ENCODE results near the gene POP4.
"Not testable (repeated sequence)": the region's sequence is repeated elsewhere in the genome, so short reads cannot be mapped to it uniquely, and the experiment has no call there.

POP4 gene

DNA sequence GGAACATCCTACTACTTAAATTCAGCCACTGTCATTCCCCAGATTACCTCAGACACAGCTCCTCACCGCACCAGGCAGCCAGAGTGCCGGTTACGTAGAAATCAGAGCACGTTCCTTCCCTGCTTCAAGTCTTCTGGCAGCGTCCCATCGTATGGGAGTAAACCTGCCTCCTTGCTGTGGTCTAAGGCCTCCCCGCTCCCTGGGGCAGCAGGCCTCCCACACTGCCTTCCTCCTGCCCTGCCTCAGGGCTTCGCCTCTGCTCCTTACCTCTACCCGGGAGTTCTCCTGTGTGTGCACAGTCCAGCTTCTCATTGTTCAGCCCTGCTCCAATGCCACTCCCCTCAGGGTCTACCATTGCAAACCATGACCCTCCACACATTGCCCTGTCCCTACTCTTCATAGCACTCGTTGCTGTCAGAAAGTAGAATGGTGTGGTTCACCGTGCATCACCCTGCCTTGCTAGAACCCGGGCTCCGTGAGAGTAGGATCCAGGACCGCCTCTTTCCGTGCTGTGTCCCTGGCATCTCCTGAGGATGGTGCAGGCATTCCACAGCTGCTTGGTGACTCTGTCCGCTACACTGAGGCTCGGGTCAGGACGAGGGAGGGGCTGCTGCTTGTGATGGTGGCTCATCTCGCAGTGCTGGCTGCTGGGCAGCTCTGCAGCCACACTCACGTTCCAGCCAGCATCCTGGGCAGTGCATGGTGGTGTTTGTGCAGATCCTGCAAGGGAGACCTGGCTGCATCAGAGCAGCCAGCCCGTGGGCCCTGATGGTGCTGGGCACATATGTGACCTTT, 6.9 kb downstream of the POP4 start:
- DNase-seq = no peak

DNA sequence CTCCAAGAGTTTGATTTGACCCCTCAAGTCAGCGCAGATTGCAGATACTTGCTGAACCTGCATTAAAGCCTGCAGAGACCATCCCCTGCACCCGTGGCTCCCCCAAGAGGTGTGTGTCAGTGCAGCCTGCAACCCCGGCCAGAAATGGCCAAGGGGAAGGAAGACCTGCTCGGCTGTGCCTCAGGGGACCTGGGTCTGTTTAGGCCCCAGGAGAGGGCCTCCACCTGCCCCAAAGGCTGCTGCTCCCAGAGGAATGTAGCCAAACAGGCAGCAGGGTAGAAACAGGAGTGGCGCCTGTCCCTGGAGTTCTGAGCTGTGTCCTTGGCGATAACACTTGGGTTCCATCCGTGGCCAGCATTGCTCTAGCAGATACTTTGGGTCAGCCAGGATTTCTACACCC, 8.0 kb downstream of the POP4 start:
- no peak for DNase-seq

DNA sequence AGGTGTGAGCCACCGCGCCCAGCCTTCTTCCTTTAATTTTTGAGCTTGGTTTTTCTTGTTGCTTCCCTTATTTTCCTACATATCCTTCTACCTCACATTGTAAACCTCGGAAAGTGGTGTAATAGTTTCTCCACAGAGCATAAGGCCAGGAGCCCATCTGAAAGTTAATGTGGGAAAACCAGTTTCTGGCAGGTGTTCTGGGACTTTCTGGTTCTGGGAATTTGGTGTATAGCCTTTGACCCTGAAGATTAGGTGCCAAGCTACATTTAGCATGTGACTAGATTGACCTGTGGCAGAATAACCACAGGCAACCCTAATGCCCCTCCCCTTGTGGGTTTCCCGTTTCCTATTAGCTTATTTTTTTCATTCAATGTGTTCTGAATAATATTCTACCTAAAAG, 8.7 kb downstream of the POP4 start:
- no peak for DNase-seq

DNA sequence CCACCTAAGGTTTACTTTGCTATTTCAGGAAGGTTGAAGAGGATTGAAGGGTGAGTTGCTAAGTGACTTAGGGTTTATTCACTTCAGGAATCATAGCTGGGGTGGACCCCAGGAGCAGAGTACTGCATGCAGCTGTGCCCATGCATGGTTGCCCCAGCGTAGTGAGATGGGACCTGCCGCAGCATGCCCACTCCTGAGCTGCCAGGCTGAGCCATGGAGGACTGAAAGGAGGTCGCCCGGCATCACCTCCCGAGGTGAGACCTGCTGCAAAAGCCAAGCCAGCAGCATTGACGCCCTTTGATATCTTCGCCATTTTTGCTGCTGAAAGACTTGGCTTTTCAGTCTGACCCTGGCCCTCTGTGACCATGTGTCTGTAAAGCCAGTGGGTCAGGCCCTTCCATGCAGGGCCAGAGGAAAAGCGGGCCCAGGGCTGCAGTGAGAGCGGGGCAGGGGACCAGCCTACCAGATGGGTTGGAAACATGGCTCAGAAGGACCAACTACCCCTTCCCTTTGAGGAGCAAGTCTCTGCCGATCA, 9.9 kb downstream of the POP4 start:
- DNase-seq = no peak

DNA sequence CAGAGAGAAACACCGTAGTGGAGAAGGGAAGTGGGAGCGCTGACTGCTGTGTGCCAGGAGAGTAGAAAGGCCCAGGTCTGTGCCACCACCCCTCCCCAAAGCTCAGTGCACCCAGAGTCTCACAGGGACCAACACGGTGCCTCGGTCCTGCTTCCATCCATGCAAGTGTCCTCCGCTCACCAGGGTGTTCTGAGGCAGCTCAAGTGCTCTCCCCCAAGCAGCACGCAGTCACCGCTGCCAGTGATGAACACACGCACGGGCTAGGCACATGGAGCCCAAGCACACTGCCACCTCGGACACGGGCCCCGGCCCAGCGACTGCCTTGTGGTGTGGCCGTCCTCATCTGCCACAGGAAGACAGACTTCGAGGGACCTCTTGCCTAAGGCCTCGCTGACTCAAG, 10.5 kb downstream of the POP4 start:
- no peak for DNase-seq

- no peak for DNase-seq
These were observed 11.5 kb downstream of the POP4 start for GRCh38 chr19:29617366-29618266.

GRCh38 chr19:29618434-29618833, 12.4 kb downstream of the POP4 start:
- no peak for DNase-seq

GRCh38 chr19:29618871-29619270, 12.8 kb downstream of the POP4 start:
- DNase-seq = no peak

DNA sequence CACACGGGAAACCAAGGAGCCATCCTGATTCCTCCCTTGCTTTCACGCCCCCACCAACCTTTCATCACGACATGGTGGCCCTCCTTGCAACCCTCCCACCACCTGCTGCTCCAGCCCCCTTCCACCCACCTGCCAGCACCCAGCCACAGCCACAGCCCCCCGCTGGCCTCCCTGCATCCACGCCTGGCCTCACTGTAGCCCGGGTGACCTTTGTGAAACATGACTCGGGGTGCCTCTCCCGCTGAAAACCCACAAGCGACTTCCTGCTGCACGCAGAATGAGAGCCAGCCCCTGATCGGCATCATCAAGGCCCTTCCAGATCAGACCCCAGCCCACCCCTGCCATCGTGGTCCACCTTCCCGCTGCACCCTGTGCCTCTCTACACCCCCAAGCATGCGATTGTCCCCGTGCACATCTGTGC, 14.9 kb downstream of the POP4 start:
- DNase-seq = no peak

- DNase-seq = peak; percentile 11
These were observed 16.3 kb downstream of the POP4 start for GRCh38 chr19:29622166-29623070.

GRCh38 chr19:29623726-29624488, 17.8 kb downstream of the POP4 start:
- peak; percentile 7 for DNase-seq

- DNase-seq = no peak
These were observed 18.6 kb downstream of the POP4 start for GRCh38 chr19:29624489-29625185.

GRCh38 chr19:29625186-29625651, 19.1 kb downstream of the POP4 start:
- no peak for DNase-seq

- DNase-seq = no peak
These were observed 20.3 kb downstream of the POP4 start for GRCh38 chr19:29626386-29626785.

- not testable (repeated sequence) for DNase-seq
These were observed 20.7 kb downstream of the POP4 start for GRCh38 chr19:29626832-29627231.

- no peak for DNase-seq
These were observed 22.7 kb downstream of the POP4 start for GRCh38 chr19:29628661-29629385.

DNA sequence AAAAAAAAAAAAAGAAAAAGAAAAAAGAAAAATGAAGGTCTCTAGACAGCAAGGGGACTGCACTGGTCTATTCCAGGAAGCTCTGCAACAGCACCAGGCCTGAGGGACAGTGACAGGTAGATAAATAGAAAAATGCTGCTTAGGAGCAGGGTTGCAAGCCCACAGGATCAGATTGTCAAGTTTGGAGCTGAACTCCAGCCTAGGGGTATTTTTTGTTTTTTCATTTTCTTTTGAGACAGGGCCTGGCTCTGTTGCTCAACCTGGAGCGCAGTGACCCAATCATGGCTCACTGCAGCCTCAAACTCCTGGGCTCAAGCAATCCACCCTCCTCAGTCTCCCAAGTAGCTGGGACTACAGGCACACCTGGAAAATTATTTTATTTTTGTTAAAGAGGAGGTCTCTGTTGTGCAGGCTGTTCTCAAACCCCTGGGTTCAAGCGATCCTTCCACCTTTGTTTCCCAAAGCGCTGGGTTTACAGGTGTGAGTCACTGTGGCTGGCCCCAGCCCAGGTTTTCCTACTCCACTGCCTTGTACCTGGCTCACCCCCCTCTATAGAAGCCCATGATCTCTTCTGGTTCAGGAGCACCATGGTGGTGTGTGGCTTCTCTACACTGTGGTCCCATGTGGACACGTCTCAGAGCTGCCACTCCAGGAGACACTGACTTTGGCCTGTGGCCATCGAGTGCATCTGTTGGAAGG, 23.9 kb downstream of the POP4 start:
- DNase-seq = no peak

- no peak for DNase-seq
These were observed 24.6 kb downstream of the POP4 start for GRCh38 chr19:29630655-29631054.

GRCh38 chr19:29631450-29631849, 25.4 kb downstream of the POP4 start:
- no peak for DNase-seq

DNA sequence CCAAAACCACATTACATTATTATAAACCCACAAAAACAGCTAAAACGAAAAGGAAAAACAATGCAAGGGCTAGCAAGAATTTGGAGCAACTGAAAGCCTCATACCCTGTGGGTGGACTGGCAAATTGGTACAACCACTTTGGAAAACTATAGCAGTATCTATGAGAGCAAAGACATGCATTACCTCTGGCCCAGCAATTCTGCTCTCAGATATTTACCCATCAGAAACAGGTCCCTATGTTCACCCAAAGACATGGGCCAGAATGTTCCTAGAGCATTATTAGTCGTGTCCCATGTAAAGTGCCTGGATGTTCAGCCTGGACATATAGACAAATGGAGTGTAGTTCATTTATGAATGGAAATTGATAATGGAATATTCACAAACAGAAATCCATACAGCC, 27.9 kb downstream of the POP4 start:
- DNase-seq = no peak

Data from CD4-positive, alpha-beta T cell treated with Interferon gamma for 1 hour (primary cell).